BJ (cell line): ENCODE results near the gene CACNA1C. TPM values are rescaled to one million over a fixed set of nuclear protein-coding genes. Genes with fewer than 3 reads are reported as not detected.

ENCODE experiments used
- CTCF ChIA-PET: fragments of 350-600 bp; formaldehyde crosslinking; extraction: SDS; loops from one replicate; lab custom pipeline; 2021; ENCODE audit warnings: antibody characterized with exemption, inconsistent platforms; lab: Yijun Ruan, JAX
- POLR2A ChIA-PET: fragments of 300-600 bp; sonication (Branson Sonifier 250); formaldehyde crosslinking; extraction: SDS; loops from one replicate; lab custom pipeline; 2021; ENCODE audit warnings: antibody characterized with exemption; lab: Charles Lee
- DNase-seq: peaks from one replicate; pipeline ENCODE4 v3.0.0-alpha.2; 2011; ENCODE audit warnings: low read depth
- H3K27me3 ChIP-seq: 2 replicates; pipeline ENCODE4 v1.6.0; 2011; ENCODE audit warnings: low read length; ENCODE audit not compliant: control insufficient read depth, insufficient read depth
- H3K36me3 ChIP-seq: 2 replicates; pipeline ENCODE4 v1.5.1; 2011; ENCODE audit warnings: low read length; ENCODE audit not compliant: control insufficient read depth, insufficient read depth
- H3K4me3 ChIP-seq: 2 replicates; pipeline ENCODE4 v1.5.1; 2011; ENCODE audit warnings: low read depth, mild to moderate bottlenecking, control low read depth, low read length
- CTCF ChIP-seq: IDR thresholded peaks from 2 replicates; pipeline ENCODE4 v1.5.1; 2011; ENCODE audit warnings: low read depth, mild to moderate bottlenecking, control low read depth, inconsistent platforms, low read length, moderate library complexity; ENCODE audit not compliant: insufficient read depth
- polyA plus RNA-seq: library from polyadenylated mRNA; depleted of rRNA; stranded (reverse); fragments of >200 nt; gene quantifications from 2 replicates; pipeline ENCODE4 v1.2.3, GENCODE V29; 2011

Gene CACNA1C
- polyA plus RNA-seq, 1 experiment = 14.7 TPM

- POLR2A ChIA-PET = no interaction called here
- CTCF ChIA-PET = no interaction called here
These were observed 633.5 kb downstream of the CACNA1C start for GRCh38 chr12:2686280-2686646.

DNA sequence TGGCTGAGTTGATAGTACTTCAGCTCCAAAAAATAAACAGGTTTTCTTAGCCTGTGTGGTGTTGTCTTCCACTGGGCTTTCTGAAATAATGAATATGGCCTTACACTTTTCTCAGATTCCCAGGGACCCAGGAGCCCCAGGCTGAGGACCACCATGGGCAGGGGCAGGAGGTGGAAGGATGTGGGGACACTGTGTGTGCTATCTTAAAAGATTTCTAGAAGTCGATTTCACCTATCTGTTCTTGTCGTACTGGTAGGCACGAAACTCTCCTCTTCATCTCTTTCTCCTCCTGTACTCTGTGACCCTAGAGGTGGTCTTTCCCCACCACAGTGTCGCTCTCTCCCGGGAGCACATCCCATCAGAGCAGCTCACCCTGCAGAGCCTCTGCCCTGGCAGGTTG lies 634.3 kb downstream of the CACNA1C start:
- Histone ChIP-seq H3K36me3 (peaks cover 26% of the 10 kb centered on the region), H3K27me3 (no peaks in the 10 kb centered on the region), H3K4me3 (no peak overlapping the region)
- no peak for TF ChIP-seq CTCF
- ChIA-PET POLR2A (interaction anchor here (0.7 kb wide), 1 partner anchor 59 kb away, joined by 9 read pairs; no protein-coding TSS in a partner anchor), CTCF (no interaction called here)
- DNase-seq = no peak

More at GRCh38 chr12:2686280-2686646, 633.5 kb downstream of the CACNA1C start:
- no peak for DNase-seq
- Histone ChIP-seq H3K27me3 (no peaks in the 10 kb centered on the region), H3K36me3 (peaks cover 28% of the 10 kb centered on the region), H3K4me3 (no peak overlapping the region)
- no peak for TF ChIP-seq CTCF

DNA sequence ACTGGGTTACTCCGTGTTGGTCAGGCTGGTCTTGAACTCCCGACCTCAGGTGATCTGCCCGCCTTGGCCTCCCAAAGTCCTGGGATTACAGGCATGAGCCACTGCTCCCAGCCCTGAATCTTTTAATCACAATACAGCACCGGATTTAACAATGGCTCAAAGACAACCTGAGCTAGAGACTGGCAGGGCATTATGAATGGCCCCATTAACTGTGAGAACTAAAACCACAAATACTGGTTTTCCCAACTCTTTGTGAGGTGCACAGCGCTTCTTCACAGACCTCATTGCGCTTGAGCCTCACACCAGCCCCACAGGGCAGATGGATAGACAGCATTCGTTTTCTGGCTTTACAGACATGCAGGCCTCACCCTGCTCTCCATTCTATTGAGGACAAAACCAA lies 634.9 kb downstream of the CACNA1C start:
- CTCF ChIA-PET = interaction anchor here (0.9 kb wide), 1 partner anchor 97 kb away, joined by 3 read pairs; no protein-coding TSS in a partner anchor
- no peaks in the 10 kb centered on the region for H3K27me3 ChIP-seq
- POLR2A ChIA-PET = no interaction called here
- DNase-seq = no peak
- H3K4me3 ChIP-seq = no peak overlapping the region
- H3K36me3 ChIP-seq = peaks cover 21% of the 10 kb centered on the region
- no peak for TF ChIP-seq CTCF

DNA sequence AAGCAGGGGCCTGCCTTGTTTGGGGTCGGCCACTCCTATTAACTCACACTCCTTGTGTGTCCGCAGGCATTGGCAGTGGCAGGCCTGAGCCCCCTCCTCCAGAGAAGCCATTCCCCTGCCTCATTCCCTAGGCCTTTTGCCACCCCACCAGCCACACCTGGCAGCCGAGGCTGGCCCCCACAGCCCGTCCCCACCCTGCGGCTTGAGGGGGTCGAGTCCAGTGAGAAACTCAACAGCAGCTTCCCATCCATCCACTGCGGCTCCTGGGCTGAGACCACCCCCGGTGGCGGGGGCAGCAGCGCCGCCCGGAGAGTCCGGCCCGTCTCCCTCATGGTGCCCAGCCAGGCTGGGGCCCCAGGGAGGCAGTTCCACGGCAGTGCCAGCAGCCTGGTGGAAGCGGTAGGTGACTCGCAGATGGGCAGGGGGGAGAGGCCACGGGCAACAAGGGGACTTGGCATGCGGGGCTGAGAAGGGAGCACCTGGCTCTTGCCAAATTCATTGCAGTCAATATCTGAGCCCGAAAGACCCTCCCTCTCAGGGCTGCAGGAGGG lies 635.7 kb downstream of the CACNA1C start:
- Histone ChIP-seq H3K27me3 (no peaks in the 10 kb centered on the region), H3K4me3 (no peak overlapping the region), H3K36me3 (peaks cover 21% of the 10 kb centered on the region)
- ChIA-PET POLR2A (no interaction called here), CTCF (interaction anchor here (0.9 kb wide), 1 partner anchor 96 kb away, joined by 3 read pairs; no protein-coding TSS in a partner anchor)
- no peak for DNase-seq
- no peak for TF ChIP-seq CTCF

DNA sequence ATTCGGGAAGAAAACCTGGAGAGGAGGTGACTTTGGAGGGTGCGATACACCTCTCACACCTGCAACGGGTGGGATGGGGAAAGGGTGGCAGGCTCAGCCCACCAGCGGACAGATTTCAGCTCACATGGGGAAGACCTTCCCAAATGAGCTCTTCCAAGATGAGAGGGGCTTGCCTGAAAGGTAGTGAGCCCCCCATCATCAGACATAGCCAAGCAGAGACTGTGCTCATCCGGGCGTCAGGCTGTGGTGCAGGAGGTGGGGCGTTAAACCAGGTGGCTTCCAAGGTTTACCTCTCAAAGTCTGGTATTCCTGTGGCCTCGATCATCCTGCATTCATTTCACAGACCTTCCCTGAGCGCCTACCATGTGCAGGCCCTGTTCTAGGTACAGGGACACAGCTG lies 636.6 kb downstream of the CACNA1C start:
- CTCF ChIA-PET = no interaction called here
- Histone ChIP-seq H3K27me3 (no peaks in the 10 kb centered on the region), H3K36me3 (peaks cover 21% of the 10 kb centered on the region), H3K4me3 (no peak overlapping the region)
- no peak for DNase-seq
- TF ChIP-seq CTCF = no peak
- POLR2A ChIA-PET = no interaction called here
